DMS 273 treated with DMSO at 0.1 percent for 48 hours (cell line): ENCODE results near the gene MYO3B.
"Not testable (repeated sequence)": the region's sequence is repeated elsewhere in the genome, so short reads cannot be mapped to it uniquely, and the experiment has no call there.

Experiments used
- DNase-seq: peaks from one replicate; lab custom pipeline; 2025; lab: John Stamatoyannopoulos, UW

Gene MYO3B

DNA sequence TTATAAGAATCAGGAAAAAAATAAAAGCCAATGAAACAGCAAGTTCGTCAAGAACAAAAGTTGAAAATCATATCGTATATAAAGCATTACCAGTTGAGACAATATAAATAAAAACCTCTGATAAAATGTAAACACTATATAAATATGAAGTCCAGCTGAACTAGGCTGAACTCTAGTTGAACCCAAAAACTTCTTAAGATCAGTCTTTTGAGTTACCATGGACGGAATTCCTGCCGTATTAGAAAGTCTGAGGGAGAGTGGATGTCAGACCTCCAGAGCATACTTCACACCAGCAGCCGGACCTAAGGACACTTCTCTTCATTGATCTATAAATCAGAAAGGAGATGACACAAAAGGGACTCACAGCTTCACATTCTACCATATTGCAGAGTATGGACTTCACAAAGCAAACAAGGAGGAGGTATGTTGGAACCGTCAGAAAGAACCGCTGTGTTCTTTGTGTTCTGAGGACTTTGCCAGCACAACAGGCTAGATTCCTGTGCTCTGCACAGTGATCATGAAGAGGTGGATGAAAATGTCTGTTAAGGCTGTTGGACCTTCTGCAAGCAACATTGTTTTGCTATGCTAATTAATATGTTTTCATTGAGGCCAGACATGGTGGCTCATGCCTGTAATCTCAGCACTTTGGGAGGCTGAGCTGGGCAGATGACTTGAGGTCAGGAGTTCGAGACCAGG, 469.9 kb downstream of the MYO3B start:
- no peak for DNase-seq

DNA sequence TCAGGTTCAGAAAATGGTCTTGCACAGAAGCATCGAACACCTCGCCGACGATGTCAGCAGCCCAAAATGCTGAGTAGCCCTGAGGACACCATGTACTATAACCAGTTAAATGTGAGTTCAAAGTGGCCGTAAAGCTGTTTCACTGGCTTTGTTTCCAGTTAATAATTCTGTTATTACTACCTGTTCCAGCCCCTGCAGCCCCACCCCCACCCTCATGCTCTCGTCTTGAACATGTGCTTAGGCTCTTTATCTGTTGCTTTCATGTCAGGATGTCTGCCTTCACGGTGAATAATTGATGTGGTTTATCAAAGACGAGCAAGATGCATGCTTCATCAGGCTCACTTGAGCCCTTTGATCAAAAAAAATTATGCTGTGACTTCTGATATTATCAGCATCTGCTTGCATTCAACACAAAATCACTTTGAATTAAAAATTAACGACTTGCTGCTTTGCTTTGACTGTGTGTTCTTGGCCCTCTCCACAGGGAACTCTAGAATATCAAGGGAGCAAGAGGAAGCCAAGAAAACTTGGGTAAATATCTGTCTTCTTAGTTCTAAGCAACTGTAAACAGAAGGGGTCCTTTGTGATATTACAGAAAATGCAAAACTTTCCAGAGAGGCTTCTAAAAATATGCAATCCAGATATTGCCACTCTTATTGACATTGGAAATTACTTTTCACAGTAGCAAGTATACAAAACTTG, 473.8 kb downstream of the MYO3B start:
- DNase-seq, result no peak

DNA sequence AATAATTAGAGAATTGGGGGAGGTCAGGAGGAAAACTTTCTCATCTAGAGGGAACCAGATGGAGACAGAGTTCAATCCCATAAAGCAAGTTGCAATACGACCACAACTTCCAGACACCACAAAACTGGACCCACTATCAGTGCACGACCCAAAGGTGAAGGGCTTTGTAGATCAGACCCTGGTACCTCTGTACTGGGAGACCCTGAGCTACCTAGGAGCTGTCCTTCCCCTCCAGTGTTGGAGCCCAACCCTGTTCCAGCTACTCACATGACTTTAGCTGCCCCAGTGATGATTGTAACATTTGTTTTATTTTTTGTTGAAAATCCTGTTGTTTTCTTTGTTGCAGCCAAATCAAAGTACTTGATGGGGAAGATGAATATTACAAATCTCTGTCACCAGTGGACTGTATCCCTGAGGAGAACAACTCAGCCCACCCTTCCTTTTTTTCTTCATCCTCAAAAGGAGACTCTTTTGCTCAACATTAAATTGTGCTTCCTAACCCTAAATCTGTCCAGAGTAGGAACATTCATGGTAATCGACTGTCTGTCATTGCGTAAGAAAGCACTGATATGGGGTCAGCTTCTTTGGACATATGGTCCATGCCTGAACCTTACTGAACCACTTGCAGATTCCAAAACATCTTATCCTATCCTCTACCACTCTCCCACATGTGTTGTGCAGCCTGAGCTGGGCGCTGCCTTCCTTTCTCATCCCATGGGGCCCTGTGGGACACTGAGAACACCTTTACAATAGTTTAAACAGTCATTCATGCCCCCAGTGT, 474.9 kb downstream of the MYO3B start:
- DNase-seq, result no peak

DNA sequence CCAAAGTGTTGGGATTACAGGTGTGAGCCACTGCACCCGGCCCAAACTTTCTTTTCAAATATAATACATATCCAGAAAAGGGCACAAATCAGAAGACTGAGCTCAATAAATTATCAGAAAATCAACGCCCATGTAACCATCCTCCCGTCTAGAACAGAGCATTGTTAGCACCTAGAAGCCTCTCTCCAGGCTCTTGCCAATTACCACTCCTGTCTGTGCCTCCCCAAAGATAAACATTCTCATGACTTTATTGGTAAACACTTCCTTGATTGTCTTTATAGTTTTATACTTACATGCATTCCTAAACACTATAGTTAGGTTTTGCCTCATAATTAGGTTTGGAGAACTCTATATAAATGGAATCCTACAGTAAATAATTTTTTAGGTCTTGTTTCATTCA, 478.7 kb downstream of the MYO3B start:
- no peak for DNase-seq

DNA sequence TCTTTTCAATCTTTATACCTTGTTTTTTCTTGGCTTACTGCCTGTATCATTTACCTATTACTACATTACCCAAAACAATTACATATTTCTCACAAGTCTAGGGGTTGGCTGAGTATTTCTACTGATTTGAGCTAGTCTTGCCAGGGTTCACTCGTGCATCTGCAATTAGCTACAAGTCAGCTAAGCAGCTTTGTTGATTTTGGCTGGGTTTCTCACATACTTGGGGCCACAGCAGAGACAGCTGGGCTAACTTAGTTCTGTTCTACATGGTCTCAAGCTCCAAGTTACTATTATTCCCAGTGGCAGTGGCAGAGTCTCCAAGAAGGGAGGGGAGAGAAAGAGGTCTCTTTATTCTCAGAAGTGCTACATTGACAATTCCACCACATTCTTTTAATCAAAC, 482.5 kb downstream of the MYO3B start:
- peak; percentile 73 for DNase-seq

DNA sequence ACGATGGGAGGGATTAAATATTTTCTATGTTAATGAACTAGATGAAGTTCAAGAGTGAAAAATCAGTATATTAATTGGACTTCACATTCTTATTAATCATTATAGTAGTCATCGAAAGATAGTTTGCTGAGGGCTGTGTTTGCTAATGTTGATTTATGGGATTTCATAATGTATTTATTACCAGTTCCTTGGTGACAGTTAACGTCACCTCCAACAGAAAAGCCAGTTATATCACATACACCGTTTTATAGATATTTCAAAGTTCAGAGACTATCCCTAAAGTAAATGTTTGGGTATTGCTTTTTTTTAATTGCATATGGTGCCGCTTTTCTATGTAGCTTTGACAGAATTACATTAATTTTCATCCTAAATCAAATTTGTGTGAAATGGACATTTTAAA, 487.8 kb downstream of the MYO3B start:
- no peak for DNase-seq

DNA sequence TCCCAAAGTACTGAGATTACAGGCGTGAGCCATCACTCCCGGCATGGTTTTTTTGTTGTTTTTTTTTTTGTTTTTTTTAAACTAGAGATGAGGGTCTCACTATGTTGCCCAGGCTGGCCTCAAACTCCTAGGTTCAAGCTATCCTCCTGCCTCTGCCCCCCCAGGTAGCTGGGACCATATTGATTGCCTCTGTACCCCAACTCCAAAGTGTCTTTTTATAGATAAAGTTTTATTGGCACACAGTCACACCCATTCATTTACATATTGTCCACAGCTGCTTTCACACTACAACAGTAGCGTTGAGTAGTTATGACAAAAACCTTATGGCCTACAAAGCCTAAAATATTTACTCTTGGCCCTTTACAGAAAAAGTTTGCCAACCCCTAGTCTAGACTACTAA, 492.0 kb downstream of the MYO3B start:
- no peak for DNase-seq

DNA sequence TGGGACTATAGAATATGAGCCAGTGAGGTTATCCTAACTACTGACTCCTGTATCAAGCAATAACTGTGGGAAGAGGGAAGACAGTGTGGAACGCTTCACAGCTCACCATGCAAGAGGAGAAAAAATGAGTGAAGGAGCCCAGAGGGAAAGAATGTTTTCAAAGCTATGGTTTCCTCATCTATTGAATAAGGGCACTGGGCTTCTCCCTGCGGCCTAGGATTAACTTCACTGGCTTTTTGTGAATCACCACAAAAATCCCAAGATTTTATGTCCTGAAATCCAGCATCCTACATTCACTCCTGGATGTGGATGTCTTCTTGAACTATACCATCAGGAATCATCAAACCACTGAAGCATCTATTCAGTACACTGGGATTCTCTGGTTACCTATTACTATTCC, 492.7 kb downstream of the MYO3B start:
- DNase-seq, result no peak

DNA sequence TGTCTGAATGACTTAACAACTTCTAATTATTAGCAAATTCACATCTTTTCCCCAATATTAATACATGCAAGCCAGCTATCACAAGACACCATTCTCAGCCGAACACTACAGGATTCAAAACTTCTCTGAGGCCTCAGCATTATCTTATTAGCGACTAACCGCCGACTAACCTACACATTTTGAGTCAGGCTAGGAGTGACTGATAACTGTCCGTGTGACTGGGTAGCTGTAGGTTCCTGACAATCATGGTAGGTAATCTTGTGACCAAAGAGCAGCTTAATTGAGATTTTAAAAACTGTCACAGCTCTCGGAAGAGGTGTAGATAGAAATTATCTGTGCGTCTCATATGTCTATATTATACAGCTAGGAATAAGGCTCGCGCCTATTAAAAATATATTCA, 493.1 kb downstream of the MYO3B start:
- no peak for DNase-seq

DNA sequence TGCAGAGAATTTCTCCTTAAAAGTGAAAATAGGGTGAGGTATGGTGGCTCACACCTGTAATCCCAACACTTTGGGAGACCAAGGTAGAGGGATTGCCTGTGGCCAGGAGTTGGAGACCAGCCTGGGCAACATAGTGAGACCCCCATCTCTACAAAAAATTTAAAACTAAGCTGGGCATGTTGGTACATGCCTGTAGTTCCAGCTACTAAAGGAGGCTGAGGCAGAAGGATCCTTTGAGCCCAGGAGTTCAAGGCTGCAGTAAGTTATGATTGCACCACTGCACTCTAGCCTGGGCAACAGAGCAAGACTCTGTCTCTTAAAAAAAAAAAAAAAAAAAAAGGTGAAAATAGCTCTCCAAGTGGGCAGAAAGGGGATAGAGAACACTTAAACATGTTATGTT, 496.3 kb downstream of the MYO3B start:
- not testable (repeated sequence) for DNase-seq

DNA sequence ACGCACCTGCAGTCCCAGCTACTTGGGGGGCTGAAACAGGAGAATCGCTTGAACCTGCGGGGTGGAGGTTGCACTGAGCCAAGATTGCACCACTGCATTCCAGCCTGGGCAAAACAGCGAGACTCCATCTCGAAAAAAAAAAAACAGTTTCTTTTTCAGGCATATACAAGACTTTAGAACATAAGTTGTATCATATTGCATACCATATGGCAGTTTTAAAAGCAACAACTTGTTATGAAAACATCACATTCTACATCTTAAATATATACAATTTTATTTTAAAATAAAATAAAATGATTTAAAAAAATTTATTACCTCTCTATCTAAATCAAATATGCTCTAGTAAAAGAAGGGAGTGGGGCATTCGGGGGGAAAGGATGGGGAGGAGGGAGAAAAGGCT, 497.8 kb downstream of the MYO3B start:
- DNase-seq, result no peak

DNA sequence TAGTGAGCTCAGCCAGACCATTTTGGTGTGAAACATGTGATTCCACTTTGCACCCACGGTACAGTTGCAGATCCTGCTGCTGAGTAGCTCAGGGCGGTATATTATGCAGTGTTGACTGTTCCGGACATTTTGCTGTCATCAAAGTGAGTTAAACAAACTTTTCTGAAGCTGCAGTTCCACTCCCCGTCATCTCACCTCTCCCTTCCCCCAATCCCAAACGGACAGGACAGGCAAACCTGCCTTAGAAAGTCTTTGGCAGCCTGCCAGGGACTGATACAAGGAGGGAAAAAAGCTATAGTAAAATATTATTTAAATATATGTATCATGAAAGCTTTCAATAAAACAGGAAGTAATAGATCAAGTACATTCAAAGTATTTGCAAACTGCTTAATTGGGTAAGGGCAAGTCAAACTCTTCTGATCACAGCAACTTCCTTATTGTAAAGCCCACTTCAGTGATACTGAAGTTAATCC, 501.7 kb downstream of the MYO3B start:
- DNase-seq, result peak; percentile 57

DNA sequence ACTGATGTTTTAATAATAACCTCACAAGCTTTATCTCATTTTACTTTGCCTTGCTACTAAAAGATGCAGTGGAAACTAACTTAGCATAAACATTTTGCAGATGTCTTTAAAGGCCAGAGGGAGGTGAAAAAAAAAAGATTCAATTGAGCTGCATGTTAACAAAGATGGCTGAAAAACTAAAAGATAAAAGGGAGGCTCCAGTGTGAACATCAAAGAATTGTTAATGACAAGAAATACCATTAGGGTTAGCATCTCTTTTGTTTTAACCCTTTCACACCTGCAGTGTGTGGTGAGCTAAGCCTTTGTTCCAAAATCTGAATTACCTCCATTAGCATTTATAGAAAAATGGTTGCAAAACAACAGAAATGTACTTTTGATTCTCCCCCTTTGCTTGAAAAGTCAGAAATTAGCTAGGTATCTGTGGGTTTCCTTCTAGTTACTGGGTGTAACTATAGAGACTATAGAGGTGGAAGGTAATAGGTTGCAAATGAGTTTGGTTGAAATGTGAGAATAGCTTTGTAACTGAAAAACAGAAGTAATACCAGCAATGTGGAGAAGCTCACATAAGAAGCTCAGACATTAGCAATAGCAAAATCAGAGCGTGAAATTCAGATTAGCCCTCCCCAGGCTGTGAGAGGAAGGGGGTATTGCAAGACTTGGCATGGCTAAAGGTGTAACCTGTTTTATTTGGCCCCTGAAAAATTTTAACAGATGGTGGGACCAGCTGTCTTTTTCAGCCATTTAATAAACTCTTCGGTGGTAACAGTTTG, 502.4 kb downstream of the MYO3B start:
- peak; percentile 97 for DNase-seq

DNA sequence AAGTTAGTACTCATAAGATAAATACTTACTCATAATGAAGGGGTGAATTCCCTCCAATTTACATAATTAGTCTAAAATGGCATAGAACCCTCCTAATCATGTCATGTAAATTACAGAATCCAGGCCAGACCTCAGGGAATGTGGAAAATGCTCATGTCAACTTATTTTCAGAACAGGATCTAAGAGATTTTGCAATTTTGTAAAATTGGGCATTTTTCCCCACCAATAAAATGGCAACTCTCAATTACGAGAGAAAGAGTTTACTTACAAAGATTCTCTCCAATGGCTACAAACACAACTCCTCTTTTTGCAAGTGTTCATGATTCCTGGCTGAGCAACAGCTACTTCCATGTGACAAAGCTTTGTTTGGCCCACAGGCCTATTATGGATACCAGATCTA, 503.4 kb downstream of the MYO3B start:
- DNase-seq, result no peak

DNA sequence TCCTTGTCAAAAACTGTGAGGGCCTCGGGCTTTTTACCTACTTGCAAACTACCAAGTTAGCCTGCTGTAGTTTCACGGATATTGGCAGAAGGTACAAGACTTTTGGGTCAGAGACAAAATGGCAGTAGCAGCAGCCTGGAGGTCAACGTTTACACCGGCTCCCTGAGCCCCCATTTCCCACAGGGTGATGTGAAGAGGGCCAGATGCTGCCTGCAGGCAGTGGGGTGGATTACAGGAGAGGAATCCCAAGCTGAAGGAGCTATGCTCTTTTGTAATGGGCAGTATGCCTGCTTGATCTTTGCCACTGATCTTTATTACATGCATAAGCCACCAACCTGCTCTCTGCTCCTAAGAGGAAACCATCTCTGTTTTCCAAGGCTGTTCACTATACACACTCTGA, 507.6 kb downstream of the MYO3B start:
- peak; percentile 69 for DNase-seq

DNA sequence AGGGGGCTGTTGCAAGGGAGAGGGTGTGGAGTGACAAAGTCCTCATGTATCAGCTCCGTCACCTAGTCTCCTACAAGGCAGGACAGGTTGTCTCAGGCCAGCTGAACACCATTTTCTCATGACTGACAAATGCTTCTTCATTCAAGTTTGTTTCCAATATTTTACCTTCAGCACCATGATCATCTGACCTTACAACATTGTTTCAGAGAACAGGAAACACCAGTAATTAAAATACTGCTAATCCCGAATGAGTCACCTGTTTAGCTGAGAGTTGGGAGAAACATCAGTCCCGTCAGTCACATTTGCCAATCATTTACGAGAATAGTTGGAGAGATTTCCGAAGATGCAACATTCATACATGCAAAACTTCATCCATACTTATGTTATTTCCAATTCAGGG, 511.5 kb downstream of the MYO3B start:
- DNase-seq, result no peak

DNA sequence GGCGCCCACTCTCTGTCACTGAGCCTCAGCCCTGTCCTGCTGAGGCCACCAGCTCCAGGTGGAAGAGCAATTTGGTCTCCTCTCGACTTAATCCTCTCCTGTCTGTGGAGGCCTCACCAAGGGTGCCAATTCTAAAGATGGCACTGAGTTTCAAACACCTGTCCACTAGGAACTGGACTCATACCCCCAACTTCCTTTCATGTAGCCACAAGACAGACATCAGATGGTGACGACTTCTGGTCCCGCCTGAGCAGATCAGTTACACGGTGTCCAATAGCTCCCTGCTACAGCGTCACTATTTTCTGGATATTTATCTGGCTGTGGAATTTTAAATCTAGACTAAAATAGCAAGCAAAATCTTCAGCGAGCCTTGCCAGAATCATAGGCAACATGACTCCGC, 512.7 kb downstream of the MYO3B start:
- no peak for DNase-seq

DNA sequence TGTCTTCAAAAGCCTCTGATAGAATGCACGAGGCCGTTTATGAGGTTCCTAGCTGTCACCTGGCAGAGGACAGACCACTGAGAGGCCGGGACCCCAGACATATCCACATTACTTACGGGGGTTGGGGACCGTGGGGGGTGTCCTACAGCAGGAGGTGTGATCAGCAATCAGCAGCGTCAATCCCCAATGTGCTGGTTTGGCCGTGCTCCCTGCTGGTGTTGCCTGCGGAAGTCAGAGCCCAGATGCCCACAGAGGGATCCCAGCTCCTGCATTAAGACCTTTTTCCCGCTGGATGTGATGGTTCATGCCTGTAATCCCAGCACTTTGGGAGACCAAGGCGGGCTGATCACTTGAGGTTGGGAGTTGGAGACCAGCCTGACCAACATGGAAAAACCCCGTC, 516.4 kb downstream of the MYO3B start:
- no peak for DNase-seq

DNA sequence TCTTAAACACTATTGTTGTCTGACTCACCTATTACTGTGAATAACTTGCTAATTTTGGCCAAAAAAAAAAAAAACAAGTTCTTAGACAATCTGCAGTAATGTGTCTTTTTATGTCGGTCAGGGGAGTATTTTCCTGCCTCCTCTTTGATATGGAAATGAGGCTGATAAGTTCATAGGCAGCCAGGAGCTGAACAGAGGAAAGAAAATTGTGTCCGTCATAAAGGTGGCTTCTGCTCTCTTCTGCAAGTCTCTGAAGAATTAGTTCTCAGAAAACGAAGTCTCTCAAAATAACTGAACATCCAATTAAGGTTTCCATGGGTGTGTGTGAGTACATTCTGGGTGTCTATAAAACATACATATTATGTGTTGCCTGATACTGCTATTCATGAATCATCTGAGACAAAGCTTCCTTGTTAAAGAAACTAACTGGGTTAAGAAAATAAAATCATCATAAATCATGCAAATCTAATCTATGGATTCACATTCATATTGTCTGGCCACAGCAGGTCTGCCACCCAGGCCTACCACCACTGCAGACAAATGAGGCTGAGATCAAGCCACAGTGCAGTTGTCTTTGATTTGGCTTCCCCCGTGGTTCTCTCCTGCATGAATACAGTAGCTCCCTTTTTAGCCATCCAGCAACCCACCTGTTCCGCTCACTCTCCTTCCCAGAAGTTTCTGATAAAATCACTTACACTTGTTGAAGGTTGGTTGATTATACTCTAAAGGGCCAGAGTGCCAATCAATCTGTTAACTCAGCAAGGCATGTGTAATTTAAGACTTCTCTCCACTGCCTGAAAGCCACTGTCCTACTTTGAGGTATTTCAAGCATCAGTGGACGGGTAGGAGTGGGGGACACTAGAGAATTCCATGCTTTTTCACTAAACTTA, 517.8 kb downstream of the MYO3B start:
- no peak for DNase-seq

DNA sequence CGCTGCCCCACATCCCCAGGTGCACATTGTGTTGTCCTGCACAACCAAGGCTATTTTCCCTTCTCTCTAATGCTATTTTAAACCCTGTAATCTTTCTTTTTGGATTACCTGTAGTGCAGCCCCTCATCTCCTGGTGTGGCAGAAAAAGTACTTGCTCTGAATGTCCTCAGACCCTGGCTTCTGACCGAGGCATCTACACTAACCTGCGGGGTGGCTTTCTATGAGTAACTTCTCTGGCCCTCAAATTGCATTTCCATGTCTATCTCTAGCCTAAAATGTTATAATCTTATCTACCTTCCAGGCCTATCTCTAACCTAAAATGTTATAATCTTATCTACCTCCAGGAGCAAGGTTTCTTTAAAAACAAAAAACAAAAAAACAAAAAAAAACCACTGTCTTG, 519.0 kb downstream of the MYO3B start:
- no peak for DNase-seq

DNA sequence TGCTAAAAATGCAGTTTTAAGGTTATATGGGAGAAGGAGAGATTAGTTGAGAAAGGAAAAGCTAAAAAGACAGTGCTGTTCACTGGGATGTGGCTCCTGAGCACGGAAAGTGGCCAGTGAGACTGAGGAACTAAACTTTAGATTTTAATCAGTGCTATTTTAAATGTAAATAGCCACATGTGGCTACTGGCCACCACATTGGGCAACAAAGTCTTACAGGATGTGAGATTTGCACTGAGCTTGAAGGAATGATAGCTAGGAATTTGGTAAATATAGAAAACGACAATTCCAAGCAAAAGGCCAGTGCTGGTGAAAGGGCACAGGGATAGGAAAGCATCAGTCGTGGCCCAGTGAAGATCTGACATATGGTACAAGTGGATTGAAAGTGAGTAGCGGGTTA, 523.1 kb downstream of the MYO3B start:
- DNase-seq, result no peak
